ENCODE measurements around the gene TNPO2. TPM values are rescaled to one million over a fixed set of nuclear protein-coding genes. Genes with fewer than 3 reads are reported as not detected.

Gene TNPO2
- total and polyA plus RNA-seq, 2 of the 13 experiments (the other 11 are each of a cell fraction or from before 2014, with no cell fraction given), result 31.7 to 61.0 TPM

DNA sequence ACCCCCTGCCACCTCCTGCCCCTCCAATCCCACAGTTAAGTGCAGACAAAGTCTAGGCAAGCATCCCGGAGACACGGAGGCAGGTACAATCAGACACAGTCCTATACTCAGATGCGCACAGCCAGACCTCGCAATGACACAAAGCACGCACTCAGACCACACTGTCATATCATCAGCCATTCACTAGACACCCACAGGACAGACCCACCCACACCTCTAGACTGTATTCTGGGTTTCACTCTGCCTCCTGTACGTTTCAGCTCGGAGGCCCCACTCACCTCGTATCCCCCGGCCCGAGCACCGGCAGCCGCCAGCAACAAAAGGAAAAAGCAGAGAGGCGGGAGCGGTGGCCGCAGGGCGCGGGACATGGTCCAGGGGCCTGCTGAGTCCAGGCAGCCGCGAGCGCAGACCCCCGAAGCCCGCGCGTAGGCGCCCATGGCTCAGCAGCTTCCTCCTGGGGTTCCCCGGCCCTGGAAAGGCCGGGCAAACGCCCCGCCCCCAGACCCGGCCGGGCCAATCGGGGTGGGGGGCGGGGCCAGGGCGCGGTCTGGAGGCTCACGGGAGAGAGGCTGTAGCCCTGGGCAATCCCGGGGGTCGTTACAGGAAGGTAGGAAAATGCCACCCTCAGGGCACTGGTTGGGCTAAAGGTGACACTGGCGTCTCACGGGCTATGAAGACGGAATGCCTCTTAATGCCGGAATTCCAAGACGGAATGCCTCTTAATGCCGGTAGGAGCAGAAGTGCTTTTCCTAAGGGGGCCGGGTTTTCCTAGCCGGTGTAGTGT lies 57.3 kb downstream of the TNPO2 start, which contains the start of the genes MAN2B1 and WDR83 (continued):
- TF ChIP-seq ZBTB49 (CRISPR knock-in tag; IDR thresholded peaks at IDR 0.05; ENCODE audit: borderline replicate concordance), result no peak
- TF ChIP-seq ZNF160 (CRISPR knock-in tag; IDR thresholded peaks at IDR 0.05), result no peak
- TF ChIP-seq NAIF1 (CRISPR knock-in tag; IDR thresholded peaks at IDR 0.05; ENCODE audit: borderline replicate concordance), result no peak
- peak; percentile 65; the same call in 1 of the 2 replicates for TF ChIP-seq ZNF580 (CRISPR knock-in tag; IDR thresholded peaks at IDR 0.05; ENCODE audit: borderline replicate concordance, low read depth)
- no peak for TF ChIP-seq ZMAT3 (CRISPR knock-in tag; conservative IDR thresholded peaks at IDR 0.05)
- 0 out of 2 replicates have a peak, but pooled peaks have one; percentile 23 for TF ChIP-seq ZNF263 (CRISPR knock-in tag; IDR thresholded peaks at IDR 0.05)
- TF ChIP-seq ZSCAN21 (CRISPR knock-in tag; IDR thresholded peaks at IDR 0.05; ENCODE audit: borderline replicate concordance), result no peak
- TF ChIP-seq, protein P1, sequence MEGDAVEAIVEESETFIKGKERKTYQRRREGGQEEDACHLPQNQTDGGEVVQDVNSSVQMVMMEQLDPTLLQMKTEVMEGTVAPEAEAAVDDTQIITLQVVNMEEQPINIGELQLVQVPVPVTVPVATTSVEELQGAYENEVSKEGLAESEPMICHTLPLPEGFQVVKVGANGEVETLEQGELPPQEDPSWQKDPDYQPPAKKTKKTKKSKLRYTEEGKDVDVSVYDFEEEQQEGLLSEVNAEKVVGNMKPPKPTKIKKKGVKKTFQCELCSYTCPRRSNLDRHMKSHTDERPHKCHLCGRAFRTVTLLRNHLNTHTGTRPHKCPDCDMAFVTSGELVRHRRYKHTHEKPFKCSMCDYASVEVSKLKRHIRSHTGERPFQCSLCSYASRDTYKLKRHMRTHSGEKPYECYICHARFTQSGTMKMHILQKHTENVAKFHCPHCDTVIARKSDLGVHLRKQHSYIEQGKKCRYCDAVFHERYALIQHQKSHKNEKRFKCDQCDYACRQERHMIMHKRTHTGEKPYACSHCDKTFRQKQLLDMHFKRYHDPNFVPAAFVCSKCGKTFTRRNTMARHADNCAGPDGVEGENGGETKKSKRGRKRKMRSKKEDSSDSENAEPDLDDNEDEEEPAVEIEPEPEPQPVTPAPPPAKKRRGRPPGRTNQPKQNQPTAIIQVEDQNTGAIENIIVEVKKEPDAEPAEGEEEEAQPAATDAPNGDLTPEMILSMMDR (CRISPR knock-in tag; IDR thresholded peaks at IDR 0.05), result peak; percentile 1; the same call in 1 of the 2 replicates
- peak; percentile 72 for TF ChIP-seq NFYC (CRISPR knock-in tag; IDR thresholded peaks at IDR 0.05)
- TF ChIP-seq ZBTB25 (CRISPR knock-in tag; IDR thresholded peaks at IDR 0.05), result no peak
- TF ChIP-seq ZBTB38 (CRISPR knock-in tag; IDR thresholded peaks at IDR 0.05), result no peak
- TF ChIP-seq ARID5B (CRISPR knock-in tag; IDR thresholded peaks at IDR 0.05), result no peak
- no peak for TF ChIP-seq ZNF3 (CRISPR knock-in tag; IDR thresholded peaks at IDR 0.05)
- peak; percentile 78 for TF ChIP-seq KDM5A (IDR thresholded peaks at IDR 0.05; ENCODE audit: borderline replicate concordance, low read length)
- TF ChIP-seq SPEN (CRISPR knock-in tag; IDR thresholded peaks at IDR 0.05; ENCODE audit: low read depth), result peak; percentile 27; the same call in 1 of the 2 replicates
- no peak for TF ChIP-seq ZNF607 (CRISPR knock-in tag; IDR thresholded peaks at IDR 0.05; ENCODE audit: borderline replicate concordance)
- no peak for TF ChIP-seq NR2F6 (IDR thresholded peaks at IDR 0.05)
- TF ChIP-seq NR2F6 (CRISPR knock-in tag; IDR thresholded peaks at IDR 0.05), result no peak
- 0 out of 2 replicates have a peak, but pooled peaks have one; percentile 40 for TF ChIP-seq RFXAP (CRISPR knock-in tag; IDR thresholded peaks at IDR 0.05; ENCODE audit: borderline replicate concordance)
